Measurements from ENCODE around the gene INO80B.
A peak's percentile ranks its signal among the peaks of the same experiment; 100 is the strongest.
"Not testable (repeated sequence)": the region's sequence is repeated elsewhere in the genome, so short reads cannot be mapped to it uniquely, and the experiment has no call there.

The INO80B gene

GRCh38 chr2:74450570-74451190 is 4.2 kb upstream of the INO80B start:
- no peak for DNase-seq (ENCODE audit: low spot score)

- DNase-seq (ENCODE audit: low spot score) = no peak
Measured at GRCh38 chr2:74457129-74457548, 2.3 kb downstream of the INO80B start.

GRCh38 chr2:74457549-74458131 is 2.8 kb downstream of the INO80B start:
- peak; percentile 85 for DNase-seq (ENCODE audit: low spot score)

- peak; percentile 99 for DNase-seq (ENCODE audit: low spot score)
Measured at GRCh38 chr2:74458132-74458937, 3.4 kb downstream of the INO80B start, which contains the start of gene WBP1. TSS of gene WBP1 (plus strand) at chr2:74458438. CDS start at chr2:74458603, 165 bp downstream.

- no peak for DNase-seq (ENCODE audit: low spot score)
Measured at GRCh38 chr2:74458938-74459363, 4.1 kb downstream of the INO80B start.

GRCh38 chr2:74459503-74460118 is 4.7 kb downstream of the INO80B start:
- DNase-seq (ENCODE audit: low spot score) = not testable (repeated sequence)

DNA sequence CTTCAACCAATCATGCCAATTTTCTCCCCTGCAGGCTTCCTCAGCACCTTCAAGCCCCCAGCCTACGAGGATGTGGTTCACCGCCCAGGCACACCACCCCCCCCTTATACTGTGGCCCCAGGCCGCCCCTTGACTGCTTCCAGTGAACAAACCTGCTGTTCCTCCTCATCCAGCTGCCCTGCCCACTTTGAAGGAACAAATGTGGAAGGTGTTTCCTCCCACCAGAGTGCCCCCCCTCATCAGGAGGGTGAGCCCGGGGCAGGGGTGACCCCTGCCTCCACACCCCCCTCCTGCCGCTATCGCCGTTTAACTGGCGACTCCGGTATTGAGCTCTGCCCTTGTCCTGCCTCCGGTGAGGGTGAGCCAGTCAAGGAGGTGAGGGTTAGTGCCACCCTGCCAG is 5.3 kb downstream of the INO80B start:
- not testable (repeated sequence) for DNase-seq (ENCODE audit: low spot score)

DNA sequence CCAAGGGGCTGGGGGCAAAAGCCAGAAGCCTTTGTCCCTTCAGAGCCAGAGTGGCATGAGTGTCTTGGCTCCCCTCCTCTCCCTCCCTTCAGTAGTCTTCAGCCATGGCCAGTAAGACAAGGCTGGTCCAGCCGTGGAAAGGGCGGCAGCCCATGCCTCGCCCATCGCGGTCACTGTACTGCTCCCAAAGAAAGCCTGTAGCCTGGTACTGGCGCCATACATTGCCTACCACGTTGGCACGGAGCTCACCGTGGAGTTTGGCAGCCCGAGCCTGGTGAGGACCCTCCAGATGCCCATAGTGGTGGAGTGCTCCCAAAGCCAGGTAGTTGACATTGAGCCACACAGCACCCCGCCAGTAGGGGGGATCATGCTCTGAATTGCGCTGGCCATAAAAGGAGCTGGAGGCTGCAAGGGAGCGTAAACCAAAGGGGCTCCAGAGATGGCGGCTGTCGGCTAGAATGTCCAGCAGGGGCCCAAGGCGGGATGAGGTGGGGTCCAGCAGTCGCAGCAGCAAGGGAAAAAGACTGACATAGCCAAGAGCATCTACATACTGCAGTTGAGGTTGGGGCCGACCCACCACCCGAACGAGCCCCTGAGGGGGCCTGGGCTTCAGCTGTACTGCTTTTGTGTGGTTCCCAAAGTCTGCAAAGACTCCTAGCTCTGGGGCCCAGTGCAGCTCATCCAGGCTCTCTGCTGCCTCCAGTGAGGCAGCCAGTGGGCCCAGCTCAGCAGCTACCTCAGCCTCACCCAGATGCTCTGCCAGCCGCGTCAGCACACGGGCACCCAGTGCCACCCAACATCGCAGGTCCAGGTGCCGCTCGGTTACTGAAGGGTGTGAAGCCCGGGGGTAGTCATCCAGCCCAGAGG is 6.5 kb downstream of the INO80B start:
- DNase-seq (ENCODE audit: low spot score) = no peak

- no peak for DNase-seq (ENCODE audit: low spot score)
Measured at GRCh38 chr2:74462054-74462785, 7.3 kb downstream of the INO80B start.

- no peak for DNase-seq (ENCODE audit: low spot score)
Measured at GRCh38 chr2:74462786-74463105, 7.9 kb downstream of the INO80B start.

- DNase-seq (ENCODE audit: low spot score) = no peak
Measured at GRCh38 chr2:74464406-74464805, 9.5 kb downstream of the INO80B start.

GRCh38 chr2:74470742-74471141 is 15.9 kb downstream of the INO80B start:
- not testable (repeated sequence) for DNase-seq (ENCODE audit: low spot score)

DNA sequence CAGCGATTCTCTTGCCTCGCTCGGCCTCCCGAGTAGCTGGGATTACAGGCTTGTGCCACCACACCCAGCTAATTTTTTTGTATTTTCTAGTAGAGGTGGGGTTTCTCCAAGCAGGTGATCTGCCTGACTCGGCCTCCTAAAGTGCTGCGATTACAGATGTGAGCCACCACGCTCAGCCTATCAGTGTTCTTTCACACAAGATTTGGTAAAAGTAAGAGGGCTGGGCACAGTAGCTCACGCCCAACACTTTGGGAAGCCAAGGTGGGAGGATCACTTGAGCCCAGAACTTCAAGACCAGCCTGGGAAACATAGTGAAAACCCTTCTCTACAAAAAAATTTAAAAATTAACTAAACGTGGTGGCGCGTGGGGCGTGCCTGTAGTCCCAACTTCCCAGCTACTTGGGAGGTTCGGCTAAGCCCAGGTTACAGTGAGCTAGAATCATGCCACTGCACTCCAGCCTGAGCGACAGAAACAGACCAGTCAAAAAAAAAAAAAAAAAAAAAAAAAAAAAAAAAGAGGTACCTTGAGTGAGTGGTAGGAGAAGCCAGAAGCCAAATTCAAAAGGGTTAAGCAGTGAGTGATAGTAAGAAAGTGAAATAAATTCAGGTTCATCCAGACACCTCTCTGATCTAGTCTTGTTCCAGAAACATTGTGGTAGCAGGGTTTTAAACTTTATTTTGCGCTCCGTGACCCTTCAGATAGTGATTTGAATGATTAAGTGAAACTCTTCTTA is 16.6 kb downstream of the INO80B start:
- no peak for DNase-seq (ENCODE audit: low spot score)

DNA sequence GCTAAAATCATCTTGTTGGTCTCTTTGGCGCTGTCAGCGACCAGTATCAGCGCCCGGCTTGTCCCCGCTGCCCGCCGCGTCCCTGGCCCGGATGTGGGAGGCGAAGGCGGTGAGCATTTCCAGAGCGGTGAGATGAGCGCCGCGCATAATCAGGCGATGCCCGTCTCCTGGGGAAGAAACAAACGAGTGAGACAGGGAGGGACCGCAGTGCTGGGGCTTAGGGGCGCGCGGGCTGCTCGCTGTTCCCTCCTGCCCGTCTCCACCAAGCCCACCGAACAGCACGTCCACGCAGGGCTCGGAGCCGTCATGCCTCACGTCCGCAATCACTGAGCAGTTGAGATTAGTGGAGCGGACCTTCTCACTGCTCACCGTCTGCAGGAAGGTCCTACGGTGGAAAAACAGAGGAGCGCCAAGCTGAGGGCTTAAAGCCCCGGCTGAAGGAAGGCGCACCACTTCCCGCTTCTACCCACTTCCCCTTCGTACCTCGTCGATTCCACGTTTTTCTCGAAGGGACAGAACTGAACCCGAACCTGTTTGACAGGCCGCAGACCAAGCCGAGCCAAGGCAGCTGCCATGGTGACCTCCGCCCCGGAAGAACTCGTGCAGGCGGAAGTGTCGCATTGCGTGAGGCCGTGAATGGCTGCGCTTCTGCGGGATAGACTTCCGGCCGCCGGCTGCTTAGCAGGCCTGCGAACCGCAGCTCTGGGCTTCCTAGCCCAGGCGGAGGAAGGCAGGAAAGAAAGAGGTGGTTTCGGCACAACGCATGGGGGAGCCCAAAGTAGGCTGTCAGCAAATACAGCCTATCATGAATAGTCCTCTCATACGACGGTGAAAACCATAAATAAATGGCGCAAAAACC is 17.4 kb downstream of the INO80B start, which contains the start of gene MRPL53:
MRPL53 (minus strand) TSS at position 595 of the 859 bp plus-strand sequence; CDS start at position 575, 20 bp downstream.
- peak; percentile 95 for DNase-seq (ENCODE audit: low spot score)

GRCh38 chr2:74472945-74473258 is 18.0 kb downstream of the INO80B start:
- DNase-seq (ENCODE audit: low spot score) = no peak

DNA sequence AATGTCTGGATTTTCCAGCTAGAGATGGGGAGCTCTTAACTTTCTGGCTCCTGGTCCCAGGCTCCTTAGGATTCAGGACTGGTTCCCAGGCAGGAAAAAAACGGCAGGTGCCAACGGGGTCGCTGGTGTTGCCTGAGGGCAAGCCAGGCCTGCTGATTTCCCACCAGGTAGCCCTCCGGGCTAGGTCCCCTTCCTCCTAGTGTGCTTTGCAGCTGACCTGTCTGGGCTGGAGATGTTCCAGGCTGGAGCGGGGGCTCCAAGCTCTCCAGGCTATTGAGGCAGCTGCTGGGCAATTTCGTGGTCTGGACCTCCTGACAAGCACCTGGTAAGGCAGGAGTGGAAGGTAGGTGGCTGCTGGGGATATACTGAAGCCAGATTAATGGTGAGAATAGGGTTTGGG is 19.6 kb downstream of the INO80B start:
- no peak for DNase-seq (ENCODE audit: low spot score)

DNA sequence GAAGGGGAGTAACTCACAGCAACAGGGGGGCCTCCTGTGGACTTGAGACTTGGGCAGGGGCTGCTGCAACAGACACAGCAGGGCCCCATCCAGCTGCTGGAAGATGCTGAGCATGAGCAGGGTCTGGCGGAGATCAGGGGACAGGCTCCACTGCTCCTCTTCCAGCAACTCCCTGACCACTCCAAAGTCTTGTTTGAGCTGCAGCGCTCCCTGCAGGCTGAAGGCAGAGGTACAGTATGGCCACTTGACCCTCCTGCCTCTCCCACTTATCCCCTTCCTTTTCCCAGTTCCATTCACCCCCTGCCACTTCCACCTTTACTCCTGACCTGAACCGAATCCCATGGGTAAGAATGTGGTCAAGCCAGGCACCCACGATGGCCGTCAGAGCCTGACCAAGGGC is 20.0 kb downstream of the INO80B start:
- DNase-seq (ENCODE audit: low spot score) = no peak

DNA sequence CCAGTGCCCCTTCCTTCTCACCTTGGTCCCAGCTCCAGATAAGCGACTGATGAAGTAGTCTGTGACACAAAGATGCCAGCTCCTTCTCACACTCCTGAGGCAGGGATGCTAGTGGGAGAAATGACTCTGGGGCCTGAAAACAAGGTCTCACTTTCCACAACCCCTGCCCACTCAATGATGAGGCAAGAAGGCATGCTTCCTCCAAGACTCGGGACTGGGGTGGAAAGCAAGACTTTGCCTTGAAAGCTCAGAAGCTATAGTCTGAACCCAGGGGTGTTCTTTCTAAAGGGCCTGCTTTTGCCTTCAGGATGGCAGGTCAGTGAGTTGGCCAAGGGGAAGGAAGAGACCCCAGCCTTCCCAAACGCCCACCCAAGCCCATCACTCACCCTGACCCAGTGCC is 26.5 kb downstream of the INO80B start:
- DNase-seq (ENCODE audit: low spot score) = no peak
